Activated B cell treated with CpG ODN at 0.5 μM for 24 hours (primary cell): ENCODE measurements around the gene RB1. TPM values are rescaled to one million over a fixed set of nuclear protein-coding genes. Genes with fewer than 3 reads are reported as not detected.

Source experiments
- ATAC-seq: fragments of 200-7000 bp; cut with Tn5 transposase; one replicate; pipeline ENCODE4 v1.10.0; 2021; ENCODE audit warnings: low read depth, mild to moderate bottlenecking, moderate library complexity
- CTCF ChIA-PET: fragments of 350-600 bp; sonication (Branson Sonifier 250); formaldehyde crosslinking; loops from one replicate; lab custom pipeline; 2021; ENCODE audit warnings: antibody characterized with exemption; lab: Charles Lee
- POLR2A ChIA-PET: fragments of 350-600 bp; sonication (Branson Sonifier 250); formaldehyde crosslinking; loops from one replicate; lab custom pipeline; 2021; ENCODE audit warnings: antibody characterized with exemption; lab: Charles Lee
- DNase-seq: peaks from one replicate; pipeline ENCODE4 v3.0.0; 2022
- H3K27ac Mint-ChIP-seq: one replicate; pipeline ENCODE4 v1.8.0; 2020; ENCODE audit warnings: mixed read lengths
- H3K27me3 Mint-ChIP-seq: one replicate; pipeline ENCODE4 v1.8.0; 2021; ENCODE audit warnings: mixed read lengths
- H3K36me3 Mint-ChIP-seq: one replicate; pipeline ENCODE4 v1.8.0; 2021; ENCODE audit warnings: low read depth, mixed read lengths
- H3K4me1 Mint-ChIP-seq: one replicate; pipeline ENCODE4 v1.8.0; 2021; ENCODE audit warnings: mixed read lengths
- H3K4me3 Mint-ChIP-seq: one replicate; pipeline ENCODE4 v1.8.0; 2020; ENCODE audit warnings: mild to moderate bottlenecking, mixed read lengths
- H3K9me3 Mint-ChIP-seq: one replicate; pipeline ENCODE4 v1.8.0; 2020; ENCODE audit warnings: mixed read lengths
- CTCF ChIP-seq: fragments of 200-600 bp; IDR thresholded peaks from one replicate; pipeline ENCODE4 v1.8.0; 2022; ENCODE audit warnings: antibody characterized with exemption, mild to moderate bottlenecking
- intact Hi-C: fragments of 100-400 bp; cut with micrococcal nuclease; formaldehyde crosslinking; loops from one replicate; pipeline ENCODE4 v1.15.1; 2024
- total RNA-seq: library from RNA; stranded (reverse); gene quantifications from 2 replicates; pipeline ENCODE4 v1.2.3, GENCODE V29; 2022

RB1 gene
- total RNA-seq, 1 donor from 2014 or later, result 70.5 TPM

GRCh38 chr13:48506092-48506701 is 202.6 kb downstream of the RB1 start:
- Mint-ChIP-seq H3K27me3 (peaks cover 20% of the 10 kb centered on the region), H3K9me3 (no peaks in the 10 kb centered on the region), H3K4me3 (peak overlapping the region; percentile 75), H3K27ac (no peak overlapping the region), H3K36me3 (no peaks in the 10 kb centered on the region), H3K4me1 (peaks cover 49% of the 10 kb centered on the region)
- CTCF ChIA-PET, result interaction anchor here (0.8 to 2.7 kb wide), 3 partner anchors 14 to 74 kb away, joined by 4 to 6 read pairs (median 4); no protein-coding TSS in a partner anchor
- POLR2A ChIA-PET, result interaction anchor here (0.6 to 1.6 kb wide), 7 partner anchors 14 to 1929 kb away, joined by 3 to 20 read pairs (median 4); partner anchors contain the start of genes ITM2B and RCBTB2
- TF ChIP-seq CTCF, result no peak
- ATAC-seq (no peak), DNase-seq (no peak)
- intact Hi-C loops, result loop anchor here (5.0 kb wide), 1 partner anchor 274 kb away; the partner anchor contains the start of gene ITM2B

GRCh38 chr13:48507021-48507420 is 203.5 kb downstream of the RB1 start:
- intact Hi-C loops, result loop anchor here (5.0 kb wide), 1 partner anchor 275 kb away; the partner anchor contains the start of gene ITM2B
- H3K36me3 Mint-ChIP-seq, result no peaks in the 10 kb centered on the region
- H3K9me3 Mint-ChIP-seq, result no peaks in the 10 kb centered on the region
- POLR2A ChIA-PET, result interaction anchor here (0.6 to 1.5 kb wide), 3 partner anchors 72 to 1930 kb away, joined by 3 to 5 read pairs (median 3); no protein-coding TSS in a partner anchor
- DNase-seq (no peak), ATAC-seq (no peak)
- H3K27me3 Mint-ChIP-seq, result peaks cover 16% of the 10 kb centered on the region
- TF ChIP-seq CTCF, result no peak
- no peak overlapping the region for H3K4me3 Mint-ChIP-seq
- CTCF ChIA-PET, result interaction anchor here (2.7 kb wide), 1 partner anchor 73 kb away, joined by 6 read pairs; no protein-coding TSS in a partner anchor
- no peak overlapping the region for H3K27ac Mint-ChIP-seq
- H3K4me1 Mint-ChIP-seq, result peaks cover 42% of the 10 kb centered on the region

GRCh38 chr13:48508011-48508410 is 204.5 kb downstream of the RB1 start:
- Mint-ChIP-seq H3K27ac (no peak overlapping the region), H3K4me1 (peaks cover 38% of the 10 kb centered on the region)

GRCh38 chr13:48510698-48511097 is 207.1 kb downstream of the RB1 start:
- H3K9me3 Mint-ChIP-seq, result no peaks in the 10 kb centered on the region
- peaks cover 4% of the 10 kb centered on the region for H3K27me3 Mint-ChIP-seq
- no peak for ATAC-seq
- H3K4me3 Mint-ChIP-seq, result no peak overlapping the region
- no peak for DNase-seq
- ChIA-PET POLR2A (no interaction called here), CTCF (no interaction called here)
- peaks cover 14% of the 10 kb centered on the region for H3K4me1 Mint-ChIP-seq
- no peaks in the 10 kb centered on the region for H3K36me3 Mint-ChIP-seq
- TF ChIP-seq CTCF, result no peak
- intact Hi-C loops, result no loop called here
- no peak overlapping the region for H3K27ac Mint-ChIP-seq

More at GRCh38 chr13:48508011-48508410, 204.5 kb downstream of the RB1 start:
- H3K36me3 Mint-ChIP-seq, result no peaks in the 10 kb centered on the region
- DNase-seq (no peak), ATAC-seq (no peak)
- H3K9me3 Mint-ChIP-seq, result no peaks in the 10 kb centered on the region
- H3K4me3 Mint-ChIP-seq, result no peak overlapping the region
- TF ChIP-seq CTCF, result no peak
- peaks cover 10% of the 10 kb centered on the region for H3K27me3 Mint-ChIP-seq
- intact Hi-C loops, result loop anchor here (5.0 kb wide), 1 partner anchor 276 kb away; the partner anchor contains the start of gene ITM2B
- CTCF ChIA-PET, result interaction anchor here (2.7 kb wide), 1 partner anchor 72 kb away, joined by 6 read pairs; no protein-coding TSS in a partner anchor
- POLR2A ChIA-PET, result no interaction called here

GRCh38 chr13:48511621-48512230 is 208.2 kb downstream of the RB1 start:
- no peak overlapping the region for H3K4me3 Mint-ChIP-seq
- no peaks in the 10 kb centered on the region for H3K9me3 Mint-ChIP-seq
- intact Hi-C loops, result no loop called here
- ChIA-PET POLR2A (interaction anchor here (0.9 kb wide), 2 partner anchors 11 to 21 kb away, joined by 3 to 4 read pairs; no protein-coding TSS in a partner anchor), CTCF (no interaction called here)
- H3K4me1 Mint-ChIP-seq, result peaks cover 4% of the 10 kb centered on the region
- ATAC-seq, result no peak
- no peak overlapping the region for H3K27ac Mint-ChIP-seq
- TF ChIP-seq CTCF, result no peak
- H3K27me3 Mint-ChIP-seq, result peaks cover 6% of the 10 kb centered on the region
- no peaks in the 10 kb centered on the region for H3K36me3 Mint-ChIP-seq
- DNase-seq, result no peak
